Mucosa of rectum (tissue), 2 donors: Measurements from ENCODE around the gene SS18L1.

Experiments used
- H3K27ac ChIP-seq, 2 donors: one replicate each; pipeline ENCODE4 v1.7.0; 2013; ENCODE audit warnings: inconsistent platforms in 2 of 2, low read depth in 2 of 2, low read length in 2 of 2
- H3K27me3 ChIP-seq, 2 donors: one replicate each; pipeline ENCODE4 v1.7.0; 2013; ENCODE audit warnings: low read length in 2 of 2; ENCODE audit not compliant: control insufficient read depth in 2 of 2, insufficient read depth in 2 of 2
- H3K36me3 ChIP-seq, 2 donors: one replicate each; pipeline ENCODE4 v1.7.0; 2013; ENCODE audit warnings: low read length in 2 of 2; ENCODE audit not compliant: control insufficient read depth in 2 of 2, insufficient read depth in 2 of 2
- H3K4me1 ChIP-seq, 2 donors: one replicate each; pipeline ENCODE4 v1.7.0; 2013; ENCODE audit warnings: low read length in 2 of 2, mild to moderate bottlenecking in 1 of 2; ENCODE audit not compliant: control insufficient read depth in 2 of 2, insufficient read depth in 2 of 2
- H3K4me3 ChIP-seq, 2 donors: one replicate each; pipeline ENCODE4 v1.7.0; 2013; ENCODE audit warnings: low read length in 2 of 2
- H3K9ac ChIP-seq, 2 donors: one replicate each; pipeline ENCODE4 v1.7.0; 2013; ENCODE audit warnings: low read length in 2 of 2, low read depth in 1 of 2, mild to moderate bottlenecking in 1 of 2
- H3K9me3 ChIP-seq, 2 donors: one replicate each; pipeline ENCODE4 v1.7.0; 2013; ENCODE audit warnings: low read length in 2 of 2; ENCODE audit not compliant: control insufficient read depth in 2 of 2
- donor health status: healthy.
- donor health status: Normal muscosa, but diverticular disease.

The SS18L1 gene

DNA sequence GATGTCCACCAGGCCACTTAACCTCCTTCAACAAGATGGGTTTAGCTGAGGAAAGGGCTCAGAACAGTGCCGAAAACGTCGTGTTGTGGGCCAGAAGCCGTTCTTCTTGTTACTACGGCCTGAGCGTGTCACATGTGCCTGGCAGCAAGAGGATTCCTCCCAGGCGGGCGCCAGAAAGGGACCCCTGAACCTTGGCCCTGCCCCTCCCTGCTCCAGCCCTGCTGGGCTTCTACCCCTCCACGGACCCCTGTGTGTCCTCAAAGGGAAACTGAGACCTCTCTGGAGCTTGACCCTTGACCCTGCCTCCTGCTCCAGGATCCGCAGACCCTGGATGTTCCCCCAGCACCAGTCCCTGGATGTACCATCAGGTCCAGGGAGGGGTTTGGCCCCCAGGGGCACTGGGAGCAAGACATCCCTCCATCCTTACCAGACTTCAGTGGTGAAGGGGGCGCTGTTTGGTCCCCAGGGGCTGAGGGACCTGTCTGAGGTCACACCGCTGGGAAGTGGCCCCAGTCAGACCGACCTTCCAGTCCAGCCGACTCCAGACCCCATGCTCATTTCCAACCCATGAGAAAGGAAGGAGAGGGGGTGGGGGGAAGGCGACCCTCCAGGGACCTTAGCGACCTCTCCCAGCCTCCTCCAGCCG, 66.4 kb downstream of the SS18L1 start:
- H3K36me3 ChIP-seq: no peaks in the 10 kb centered on the region
- no peak overlapping the region for H3K9ac ChIP-seq
- H3K27me3 ChIP-seq: peaks cover 17 to 27% of the 10 kb centered on the region in 2 donors
- H3K4me3 ChIP-seq: no peak overlapping the region
- no peaks in the 10 kb centered on the region for H3K9me3 ChIP-seq
- H3K4me1 ChIP-seq: no peaks in the 10 kb centered on the region
- no peak overlapping the region for H3K27ac ChIP-seq

DNA sequence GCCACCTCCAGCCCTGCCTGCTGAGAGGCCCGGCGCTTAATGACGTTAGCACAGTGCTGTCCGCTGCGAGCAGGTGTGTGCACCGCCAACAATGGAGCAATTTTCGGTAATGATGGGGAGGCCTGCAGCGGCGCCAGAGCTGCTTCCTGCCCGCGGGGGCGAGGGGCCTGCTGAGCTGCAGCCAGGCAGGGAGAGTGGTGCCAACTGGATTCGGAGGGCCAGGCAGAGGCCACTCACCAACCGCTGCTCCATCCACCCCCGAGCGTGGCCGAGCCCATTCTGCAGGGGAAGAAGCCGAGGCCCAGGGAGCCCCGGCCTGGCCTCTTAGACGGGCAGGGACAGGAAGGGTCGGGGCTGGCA, 66.9 kb downstream of the SS18L1 start:
- no peaks in the 10 kb centered on the region for H3K9me3 ChIP-seq
- H3K36me3 ChIP-seq: no peaks in the 10 kb centered on the region
- no peak overlapping the region for H3K4me3 ChIP-seq
- H3K27ac ChIP-seq: no peak overlapping the region
- H3K27me3 ChIP-seq: peaks cover 19 to 32% of the 10 kb centered on the region in 2 donors
- H3K9ac ChIP-seq: no peak overlapping the region
- no peaks in the 10 kb centered on the region for H3K4me1 ChIP-seq

GRCh38 chr20:62211216-62211615, 67.6 kb downstream of the SS18L1 start:
- Histone ChIP-seq H3K9ac (no peak overlapping the region), H3K4me3 (no peak overlapping the region), H3K27ac (no peak overlapping the region), H3K4me1 (no peaks in the 10 kb centered on the region), H3K9me3 (no peaks in the 10 kb centered on the region), H3K36me3 (no peaks in the 10 kb centered on the region), H3K27me3 (peaks cover 23 to 32% of the 10 kb centered on the region in 2 donors)

DNA sequence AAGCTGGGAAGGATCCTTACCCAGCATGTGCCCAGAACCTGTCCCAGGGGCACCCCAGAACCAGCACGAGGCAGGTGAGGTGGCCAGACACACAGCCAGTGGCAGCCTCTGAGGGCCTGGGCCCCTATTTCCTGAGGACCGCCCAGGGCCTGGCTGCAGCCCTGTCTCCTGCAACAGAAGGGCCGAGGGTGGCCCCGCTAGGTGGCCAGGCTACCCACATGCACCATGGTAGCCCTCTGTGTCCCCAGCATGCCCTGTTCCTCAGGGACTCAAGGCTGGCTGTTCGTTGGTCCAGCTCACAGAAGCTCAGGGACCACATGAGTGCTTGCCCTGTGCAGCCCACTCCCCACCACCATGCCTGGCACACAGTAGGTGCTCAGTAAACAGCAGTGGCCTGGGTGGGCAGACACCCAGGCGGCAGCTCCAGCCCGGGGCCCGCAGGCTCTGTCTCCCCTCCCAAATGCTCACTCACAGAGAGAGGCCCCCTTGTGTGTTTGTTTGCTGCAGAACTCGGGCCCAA, 68.3 kb downstream of the SS18L1 start:
- H3K9ac ChIP-seq: no peak overlapping the region
- H3K27ac ChIP-seq: no peak overlapping the region
- no peaks in the 10 kb centered on the region for H3K9me3 ChIP-seq
- no peaks in the 10 kb centered on the region for H3K4me1 ChIP-seq
- H3K27me3 ChIP-seq: peaks cover 23 to 36% of the 10 kb centered on the region in 2 donors
- H3K4me3 ChIP-seq: no peak overlapping the region
- H3K36me3 ChIP-seq: no peaks in the 10 kb centered on the region

DNA sequence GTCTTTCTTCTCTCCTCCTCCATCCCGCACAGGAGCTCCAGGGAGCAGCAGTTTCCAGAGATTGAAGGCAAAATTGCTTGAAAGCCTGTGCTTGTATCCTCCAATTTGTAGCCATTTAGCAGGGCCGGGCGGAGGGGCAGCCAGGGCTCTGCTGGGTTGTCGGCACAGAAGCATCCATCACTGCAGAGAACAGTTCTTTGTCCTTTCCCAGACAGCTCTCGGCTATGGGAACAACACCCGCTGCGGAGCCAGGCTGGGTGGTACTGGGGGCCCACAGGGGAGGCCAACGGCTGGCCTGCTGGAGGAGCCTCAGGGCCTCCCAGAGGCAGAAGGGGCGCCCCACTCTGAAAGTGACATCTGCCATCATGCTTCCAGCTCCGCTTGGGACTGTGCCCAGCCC, 68.7 kb downstream of the SS18L1 start:
- Histone ChIP-seq H3K9ac (no peak overlapping the region), H3K36me3 (no peaks in the 10 kb centered on the region), H3K4me1 (no peaks in the 10 kb centered on the region), H3K27ac (no peak overlapping the region), H3K27me3 (peaks cover 23 to 40% of the 10 kb centered on the region in 2 donors), H3K9me3 (no peaks in the 10 kb centered on the region), H3K4me3 (no peak overlapping the region)

- Histone ChIP-seq H3K27ac (no peak overlapping the region), H3K27me3 (peaks cover 36 to 57% of the 10 kb centered on the region in 2 donors), H3K4me3 (no peak overlapping the region), H3K9me3 (no peaks in the 10 kb centered on the region), H3K4me1 (no peaks in the 10 kb centered on the region), H3K36me3 (no peaks in the 10 kb centered on the region), H3K9ac (no peak overlapping the region)
Observed at GRCh38 chr20:62214067-62214466, 70.5 kb downstream of the SS18L1 start.

DNA sequence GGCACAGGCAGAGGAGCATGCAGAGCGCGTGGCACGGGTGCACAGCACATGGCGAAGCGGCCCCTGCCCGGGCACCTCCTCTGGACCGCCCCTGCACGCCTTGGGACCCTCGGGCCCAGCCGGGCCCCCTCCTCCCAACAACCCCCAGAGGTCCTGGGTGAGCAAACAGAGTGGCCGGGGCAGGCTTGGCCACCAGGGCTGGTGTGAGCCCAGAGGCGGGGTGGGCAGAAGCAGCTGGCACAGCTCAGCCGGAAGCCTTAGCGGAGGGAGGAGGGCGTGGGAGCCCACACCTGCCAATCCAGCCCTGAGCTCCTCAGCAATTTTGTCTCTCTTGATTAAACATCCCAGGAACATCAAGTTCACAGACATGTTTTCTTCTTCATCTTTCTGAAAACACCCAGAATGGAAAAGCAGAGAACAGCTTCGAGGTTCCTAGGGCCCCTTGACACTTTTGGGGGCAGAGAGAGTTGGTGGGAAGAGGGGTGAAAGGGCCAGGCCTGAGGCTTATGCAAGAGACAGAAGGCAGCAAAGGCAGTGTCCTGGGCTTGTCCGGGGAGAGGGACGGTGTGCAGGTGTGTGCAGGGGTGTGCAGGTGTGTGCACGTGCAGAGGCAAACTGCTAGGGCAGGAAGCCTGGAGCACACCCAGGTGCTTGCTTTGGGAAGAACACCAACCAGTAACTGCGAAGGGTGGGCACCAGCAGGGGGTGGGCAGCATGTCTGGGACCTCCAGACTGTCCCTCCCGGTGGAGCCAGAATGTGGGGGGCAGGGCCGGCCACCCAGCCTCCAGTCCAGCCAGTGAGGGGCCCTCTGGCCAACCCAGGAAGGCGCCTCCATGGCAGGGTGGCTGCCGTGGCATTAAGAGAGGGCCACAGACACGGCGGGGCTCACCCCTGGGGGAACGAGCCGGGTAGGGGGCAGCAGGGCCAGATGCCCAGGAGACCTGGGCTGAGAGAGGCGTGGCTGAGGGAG, 71.7 kb downstream of the SS18L1 start:
- H3K4me3 ChIP-seq: no peak overlapping the region
- no peaks in the 10 kb centered on the region for H3K36me3 ChIP-seq
- H3K9ac ChIP-seq: no peak overlapping the region
- peaks cover 30 to 61% of the 10 kb centered on the region in 2 donors for H3K27me3 ChIP-seq
- peaks cover 0 to 4% of the 10 kb centered on the region in 2 donors for H3K4me1 ChIP-seq
- H3K9me3 ChIP-seq: no peaks in the 10 kb centered on the region
- no peak overlapping the region for H3K27ac ChIP-seq

DNA sequence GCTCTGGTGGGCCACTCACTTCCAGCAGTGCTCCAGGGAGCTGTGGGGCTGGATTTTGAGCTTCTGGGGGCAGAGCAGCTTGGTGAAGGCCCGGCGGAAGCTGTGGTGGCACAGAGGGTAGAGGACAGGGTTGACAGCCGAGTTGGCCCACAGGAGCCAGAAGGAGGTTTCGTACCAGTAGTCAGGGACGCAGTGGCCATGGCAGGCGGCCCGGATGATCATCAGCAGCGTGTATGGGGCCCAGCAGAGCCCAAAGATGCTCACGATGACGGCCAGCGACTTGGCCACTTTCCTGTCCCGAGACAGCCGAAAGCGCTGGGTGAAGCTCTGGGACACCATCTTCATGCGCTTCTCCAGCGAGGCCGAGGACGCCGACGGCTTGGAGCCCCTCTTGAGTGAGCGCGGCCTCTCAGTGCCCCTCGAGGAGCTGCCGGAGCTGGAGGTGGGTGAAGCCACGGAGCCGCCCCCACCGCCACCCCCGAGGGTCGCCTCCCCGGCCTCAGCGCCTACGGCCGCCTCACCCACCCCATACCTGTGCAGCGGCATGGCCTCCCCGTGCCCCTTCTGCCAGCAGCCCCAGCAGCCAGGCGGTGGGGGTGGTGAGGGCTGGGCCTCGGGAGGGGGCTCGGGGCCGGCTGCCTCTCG, 72.5 kb downstream of the SS18L1 start:
- Histone ChIP-seq H3K9ac (no peak overlapping the region), H3K4me3 (no peak overlapping the region), H3K36me3 (no peaks in the 10 kb centered on the region), H3K27me3 (peaks cover 33 to 59% of the 10 kb centered on the region in 2 donors), H3K27ac (no peak overlapping the region), H3K4me1 (peaks cover 0 to 7% of the 10 kb centered on the region in 2 donors), H3K9me3 (no peaks in the 10 kb centered on the region)

- Histone ChIP-seq H3K4me3 (no peak overlapping the region), H3K36me3 (no peaks in the 10 kb centered on the region), H3K27me3 (peaks cover 32 to 58% of the 10 kb centered on the region in 2 donors), H3K27ac (no peak overlapping the region), H3K4me1 (peaks cover 0 to 7% of the 10 kb centered on the region in 2 donors), H3K9me3 (no peaks in the 10 kb centered on the region), H3K9ac (no peak overlapping the region)
Observed at GRCh38 chr20:62216636-62217566, 73.3 kb downstream of the SS18L1 start.
